Activated T-helper 2 cell treated with anti-CD3 and anti-CD28 coated beads, Interferon-gamma antibody, Interleukin-2, Interleukin-4, amounts not matched to agents 10 μg/mL and 5 μg/mL and 100 μg/mL, durations not matched to agents 14 hours and 24 hours and 36 hours (primary cell): ENCODE measurements around the gene EFEMP1. TPM values are rescaled to one million over a fixed set of nuclear protein-coding genes. Genes with fewer than 3 reads are reported as not detected.

Source experiments
- DNase-seq: peaks from one replicate; pipeline ENCODE4 v3.0.0; 2021; ENCODE audit warnings: low spot score
- H3K27ac Mint-ChIP-seq: one replicate; pipeline ENCODE4 v1.8.0; 2021; ENCODE audit warnings: mixed read lengths
- H3K27me3 Mint-ChIP-seq: one replicate; pipeline ENCODE4 v1.8.0; 2021; ENCODE audit warnings: low read depth, mixed read lengths
- H3K36me3 Mint-ChIP-seq: one replicate; pipeline ENCODE4 v1.8.0; 2021; ENCODE audit warnings: low read depth, mixed read lengths
- H3K4me1 Mint-ChIP-seq: one replicate; pipeline ENCODE4 v1.8.0; 2021; ENCODE audit warnings: low read depth, mixed read lengths
- H3K4me3 Mint-ChIP-seq: one replicate; pipeline ENCODE4 v1.8.0; 2021; ENCODE audit warnings: low read depth, mild to moderate bottlenecking, moderate library complexity, mixed read lengths
- H3K9me3 Mint-ChIP-seq: one replicate; pipeline ENCODE4 v1.8.0; 2021; ENCODE audit warnings: mixed read lengths
- intact Hi-C: fragments of 100-400 bp; cut with micrococcal nuclease; formaldehyde crosslinking; loops from one replicate; pipeline ENCODE4 v1.15.1; 2023
- total RNA-seq: library from RNA; stranded (reverse); gene quantifications from 2 replicates; pipeline ENCODE4 v1.2.3, GENCODE V29; 2022

Gene EFEMP1
- total RNA-seq, 1 donor from 2014 or later: not detected

DNA sequence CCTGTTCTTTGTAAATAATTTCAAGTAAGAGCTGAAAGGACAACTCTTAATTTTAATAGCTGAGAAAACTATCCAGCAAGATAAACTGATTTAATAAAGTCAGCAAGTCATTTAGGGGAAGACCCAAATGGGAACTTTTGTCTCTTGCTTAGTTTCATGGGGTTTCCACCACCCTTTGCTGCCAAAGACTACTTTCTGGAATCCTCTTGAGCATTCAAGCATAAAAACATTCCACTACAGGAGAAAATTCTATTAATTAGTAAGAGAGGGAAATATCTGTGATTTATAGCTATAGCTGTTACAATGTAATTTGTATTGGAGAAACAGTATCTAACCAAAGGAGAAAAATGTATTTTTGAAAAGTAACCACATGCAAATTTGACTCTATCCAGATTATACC lies 20.6 kb downstream of the EFEMP1 start:
- intact Hi-C loops: no loop called here
- DNase-seq: no peak
- Mint-ChIP-seq H3K4me3 (no peak overlapping the region), H3K4me1 (no peaks in the 10 kb centered on the region), H3K36me3 (no peaks in the 10 kb centered on the region), H3K9me3 (no peaks in the 10 kb centered on the region), H3K27me3 (no peaks in the 10 kb centered on the region), H3K27ac (no peak overlapping the region)

DNA sequence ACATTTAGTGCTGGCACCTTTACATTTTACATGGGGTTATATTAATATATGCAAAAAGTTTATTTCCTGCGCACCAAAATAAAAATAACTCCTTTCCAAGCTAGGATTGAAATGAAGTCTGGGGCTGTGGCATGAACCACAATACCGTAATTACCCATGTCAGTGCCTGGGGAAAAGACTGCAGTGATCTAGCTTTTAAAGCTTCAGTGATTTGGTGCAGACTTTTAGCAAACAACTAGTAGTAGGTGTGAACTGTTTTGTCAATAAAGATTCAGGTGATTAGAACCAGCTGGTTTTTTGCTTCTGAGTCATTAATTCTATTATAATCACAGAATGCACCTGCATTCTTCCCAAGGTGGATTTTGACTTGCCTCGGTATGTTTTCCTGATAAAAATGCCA lies 21.2 kb downstream of the EFEMP1 start:
- Mint-ChIP-seq H3K27me3 (no peaks in the 10 kb centered on the region), H3K36me3 (no peaks in the 10 kb centered on the region), H3K4me3 (no peak overlapping the region), H3K4me1 (no peaks in the 10 kb centered on the region), H3K27ac (no peak overlapping the region), H3K9me3 (no peaks in the 10 kb centered on the region)
- DNase-seq: no peak
- intact Hi-C loops: no loop called here

DNA sequence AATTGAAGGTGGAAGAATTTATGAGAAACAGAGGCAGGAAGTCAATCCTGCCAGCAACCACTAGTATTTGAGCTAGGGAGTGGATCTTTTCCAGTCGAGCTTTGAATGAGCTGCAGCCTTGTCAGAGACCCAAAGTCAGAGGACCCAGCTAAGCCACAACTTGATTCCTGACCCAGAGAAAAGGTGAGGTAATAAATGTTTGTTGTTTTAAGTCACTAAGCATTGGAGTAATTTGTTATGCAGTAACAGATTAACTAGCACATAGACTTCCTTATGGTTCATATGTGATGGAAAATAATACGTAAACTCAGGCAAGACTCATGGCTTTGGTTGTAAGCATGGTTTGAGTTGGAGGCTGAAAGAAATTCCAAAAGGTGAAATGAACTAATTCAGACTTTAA lies 21.6 kb downstream of the EFEMP1 start:
- H3K9me3 Mint-ChIP-seq: no peaks in the 10 kb centered on the region
- no peak overlapping the region for H3K4me3 Mint-ChIP-seq
- DNase-seq: no peak
- H3K27me3 Mint-ChIP-seq: no peaks in the 10 kb centered on the region
- no peaks in the 10 kb centered on the region for H3K36me3 Mint-ChIP-seq
- no peak overlapping the region for H3K27ac Mint-ChIP-seq
- H3K4me1 Mint-ChIP-seq: no peaks in the 10 kb centered on the region
- intact Hi-C loops: no loop called here

DNA sequence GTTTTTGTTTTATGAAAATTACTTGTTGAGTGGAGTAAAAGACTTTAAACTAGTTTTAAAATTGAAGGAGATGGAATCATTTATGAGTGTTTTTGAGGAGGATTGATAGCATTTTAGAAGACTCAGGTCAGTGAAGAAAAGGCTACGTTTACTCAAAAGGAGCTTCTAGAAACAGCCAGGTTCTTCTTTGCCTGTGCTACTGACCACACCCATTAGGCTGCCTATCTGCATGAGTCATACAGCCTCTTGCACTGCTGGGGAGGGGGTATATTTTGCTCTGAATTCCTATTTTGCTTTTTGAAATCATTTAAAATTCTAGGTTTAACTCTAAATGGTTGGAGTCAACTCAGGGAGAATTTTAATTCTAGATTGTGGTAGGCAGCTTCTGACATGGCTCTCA lies 22.3 kb downstream of the EFEMP1 start:
- intact Hi-C loops: no loop called here
- no peaks in the 10 kb centered on the region for H3K9me3 Mint-ChIP-seq
- H3K4me3 Mint-ChIP-seq: no peak overlapping the region
- no peaks in the 10 kb centered on the region for H3K27me3 Mint-ChIP-seq
- H3K4me1 Mint-ChIP-seq: no peaks in the 10 kb centered on the region
- no peak overlapping the region for H3K27ac Mint-ChIP-seq
- H3K36me3 Mint-ChIP-seq: no peaks in the 10 kb centered on the region
- DNase-seq: no peak

DNA sequence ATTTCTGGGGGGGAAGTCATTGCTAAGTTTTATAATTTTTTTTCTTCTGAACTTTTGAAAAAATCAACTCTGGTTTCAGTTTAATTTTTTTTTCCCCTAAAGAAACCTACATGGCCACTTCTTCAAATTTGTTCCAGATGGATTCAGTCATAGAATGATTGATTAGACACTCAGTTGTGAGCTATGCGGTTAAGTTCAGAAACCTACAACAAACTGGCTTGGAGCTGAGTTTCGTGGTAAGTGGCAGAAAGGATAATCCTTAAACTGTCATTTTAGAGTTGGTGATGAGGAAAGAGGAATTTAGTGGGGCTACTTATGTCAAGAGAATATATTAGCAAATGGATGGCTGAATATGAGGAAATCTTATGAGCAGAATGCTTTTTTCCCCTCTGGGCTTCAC lies 23.7 kb downstream of the EFEMP1 start:
- no peaks in the 10 kb centered on the region for H3K36me3 Mint-ChIP-seq

DNA sequence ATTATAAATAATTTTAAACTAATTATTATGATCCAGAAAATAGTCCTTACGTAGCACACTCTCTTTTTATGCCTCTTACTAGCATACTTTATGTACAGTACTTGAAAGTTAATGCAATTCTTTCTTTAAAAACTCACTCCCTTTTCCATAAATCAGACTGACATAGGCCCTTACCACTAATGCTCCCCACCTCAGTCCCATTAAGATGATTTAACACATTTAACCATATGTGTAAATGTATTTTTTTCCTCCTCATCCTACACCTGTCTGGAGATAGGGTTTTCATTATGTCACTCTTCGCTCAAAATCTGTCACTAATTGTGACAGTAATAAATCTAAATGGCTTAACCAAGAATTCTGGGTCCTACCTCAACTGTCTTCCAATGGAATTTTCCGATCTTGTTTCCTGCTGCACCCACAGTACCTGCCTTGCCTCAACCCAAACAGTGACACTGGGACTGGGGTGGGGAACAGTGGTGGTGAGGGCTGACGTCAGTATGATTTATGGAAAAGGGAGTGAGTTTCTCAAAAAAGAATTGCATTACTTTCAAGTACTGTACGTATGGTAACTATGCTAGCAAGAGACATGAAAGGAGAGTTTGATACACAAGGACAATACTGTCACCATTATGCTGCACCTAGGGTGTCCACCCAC lies 25.1 kb downstream of the EFEMP1 start:
- H3K4me3 Mint-ChIP-seq: no peak overlapping the region
- no peaks in the 10 kb centered on the region for H3K36me3 Mint-ChIP-seq
- H3K27ac Mint-ChIP-seq: no peak overlapping the region
- no peaks in the 10 kb centered on the region for H3K27me3 Mint-ChIP-seq
- no peaks in the 10 kb centered on the region for H3K9me3 Mint-ChIP-seq
- intact Hi-C loops: no loop called here
- DNase-seq: no peak
- H3K4me1 Mint-ChIP-seq: no peaks in the 10 kb centered on the region

More for the DNA sequence above, 23.7 kb downstream of the EFEMP1 start:
- Mint-ChIP-seq H3K27me3 (no peaks in the 10 kb centered on the region), H3K27ac (no peak overlapping the region), H3K9me3 (no peaks in the 10 kb centered on the region), H3K4me1 (no peaks in the 10 kb centered on the region), H3K4me3 (no peak overlapping the region)
- DNase-seq: no peak
- intact Hi-C loops: no loop called here

DNA sequence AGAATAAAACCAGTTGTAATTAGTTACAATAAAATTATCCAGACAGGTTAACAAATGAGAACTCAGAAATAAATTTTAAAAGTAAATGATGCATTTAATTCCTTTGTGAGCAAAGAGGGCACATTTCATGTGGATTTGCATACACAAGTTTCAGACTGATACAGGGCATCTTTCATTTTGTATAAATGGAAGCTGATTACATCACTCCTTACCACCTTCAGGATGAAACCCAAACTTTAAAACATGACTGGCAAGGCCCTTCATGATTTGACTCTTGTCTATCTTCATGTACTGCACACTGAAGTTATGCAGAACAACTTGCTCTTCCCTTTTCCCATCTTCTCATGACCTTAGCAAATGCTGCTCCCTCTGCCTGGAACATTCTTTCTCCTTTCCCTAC lies 26.9 kb downstream of the EFEMP1 start:
- Mint-ChIP-seq H3K36me3 (no peaks in the 10 kb centered on the region), H3K4me1 (no peaks in the 10 kb centered on the region), H3K27ac (no peak overlapping the region), H3K9me3 (no peaks in the 10 kb centered on the region), H3K27me3 (no peaks in the 10 kb centered on the region), H3K4me3 (no peak overlapping the region)
- intact Hi-C loops: no loop called here
- no peak for DNase-seq

DNA sequence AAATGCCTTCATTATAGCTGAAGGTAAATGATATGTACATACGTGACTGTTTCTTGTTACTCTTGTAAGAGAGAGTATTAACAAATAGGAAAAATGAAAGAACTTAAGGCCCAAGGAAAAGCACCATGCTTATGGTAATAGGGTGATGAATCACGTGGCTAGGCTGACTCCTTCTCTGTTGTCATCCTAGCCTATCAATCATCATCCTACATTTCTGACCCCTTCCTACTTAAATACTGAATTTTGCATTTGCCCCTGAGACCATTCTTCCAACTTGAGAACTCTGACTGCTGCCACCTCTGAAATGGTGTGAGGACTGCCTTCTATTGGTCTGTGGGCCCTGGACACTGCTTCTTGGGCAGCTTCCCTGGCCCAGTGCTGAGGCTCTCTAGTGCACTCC lies 28.9 kb downstream of the EFEMP1 start:
- H3K36me3 Mint-ChIP-seq: no peaks in the 10 kb centered on the region
- H3K27me3 Mint-ChIP-seq: no peaks in the 10 kb centered on the region

DNA sequence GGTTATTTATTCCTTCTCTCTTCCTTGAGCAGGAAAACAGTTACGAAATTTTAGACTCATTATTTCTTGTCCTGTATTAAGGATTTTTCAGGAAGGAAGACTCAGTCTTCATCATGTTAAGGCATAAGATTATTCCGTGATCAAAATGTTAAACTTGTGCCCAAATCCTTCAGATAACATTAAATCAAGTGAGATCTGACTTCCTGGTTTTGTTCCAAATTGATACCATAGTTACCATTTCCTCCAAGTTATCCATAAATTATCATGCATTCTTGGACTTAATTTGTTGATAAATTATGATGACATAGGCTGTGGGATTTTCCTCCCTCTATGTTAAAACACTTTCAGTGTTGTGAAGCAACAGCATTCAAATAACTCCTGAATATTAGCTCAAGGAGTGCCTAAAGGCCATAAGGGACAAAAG lies 31.9 kb downstream of the EFEMP1 start:
- no peaks in the 10 kb centered on the region for H3K4me1 Mint-ChIP-seq
- H3K36me3 Mint-ChIP-seq: no peaks in the 10 kb centered on the region
- no peaks in the 10 kb centered on the region for H3K9me3 Mint-ChIP-seq
- DNase-seq: no peak
- H3K27ac Mint-ChIP-seq: no peak overlapping the region
- no peaks in the 10 kb centered on the region for H3K27me3 Mint-ChIP-seq
- H3K4me3 Mint-ChIP-seq: no peak overlapping the region
- intact Hi-C loops: no loop called here

More for the DNA sequence above, 28.9 kb downstream of the EFEMP1 start:
- DNase-seq: no peak
- Mint-ChIP-seq H3K9me3 (no peaks in the 10 kb centered on the region), H3K4me3 (no peak overlapping the region), H3K4me1 (no peaks in the 10 kb centered on the region), H3K27ac (no peak overlapping the region)
- intact Hi-C loops: no loop called here

DNA sequence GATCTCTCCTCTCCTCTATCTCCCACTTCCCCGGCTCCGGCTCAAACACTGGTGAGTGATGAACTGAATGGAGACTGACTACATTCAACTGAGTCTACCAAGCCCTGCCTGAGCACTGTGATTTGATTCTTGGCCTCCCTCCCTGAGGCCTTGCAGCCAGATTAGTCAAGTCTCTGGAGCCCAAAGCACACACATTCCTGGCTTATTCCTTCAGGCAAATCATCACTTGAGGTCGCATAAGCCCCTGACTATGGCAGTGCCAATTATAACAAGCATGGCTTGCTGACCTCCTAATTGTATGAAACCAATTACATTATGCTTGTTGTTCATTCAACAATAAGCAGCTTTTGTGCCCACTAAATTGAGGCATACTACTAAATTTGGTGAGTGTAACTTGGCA lies 34.6 kb downstream of the EFEMP1 start:
- Mint-ChIP-seq H3K4me1 (no peaks in the 10 kb centered on the region), H3K9me3 (no peaks in the 10 kb centered on the region), H3K27ac (no peak overlapping the region), H3K27me3 (no peaks in the 10 kb centered on the region), H3K4me3 (no peak overlapping the region), H3K36me3 (no peaks in the 10 kb centered on the region)
- no peak for DNase-seq
- intact Hi-C loops: no loop called here

DNA sequence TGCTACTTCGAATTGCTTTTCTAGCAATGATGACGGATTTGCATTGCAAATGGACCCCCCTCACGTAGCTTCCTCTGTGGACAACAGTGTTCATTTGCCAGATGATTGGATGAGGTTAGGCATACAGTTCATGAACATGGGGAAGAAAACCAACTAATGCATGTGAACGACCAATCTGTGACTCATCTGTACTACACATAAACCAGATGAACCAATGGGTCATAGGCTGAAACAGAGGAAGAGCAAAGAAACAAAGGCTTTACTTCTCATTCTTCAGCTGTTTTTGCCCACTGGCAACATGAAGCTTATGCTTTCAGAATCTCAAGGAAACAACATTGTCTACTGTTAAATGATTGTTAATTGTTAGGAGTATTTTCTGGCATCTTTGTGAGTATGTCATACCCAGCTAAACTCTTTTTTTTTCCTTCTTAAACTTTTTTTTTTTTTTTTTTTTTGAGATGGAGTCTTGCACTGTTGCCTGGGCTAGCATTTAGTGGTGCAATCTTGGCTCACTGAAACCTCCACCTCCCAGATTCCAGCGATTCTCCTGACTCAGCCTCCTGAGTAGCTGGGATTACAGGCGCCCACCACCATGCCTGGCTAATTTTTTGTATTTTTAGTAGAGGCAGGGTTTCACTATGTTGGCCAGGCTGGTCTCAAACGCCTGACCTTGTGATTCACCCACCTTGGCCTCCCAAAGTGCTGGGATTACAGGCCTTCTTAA lies 35.5 kb downstream of the EFEMP1 start:
- intact Hi-C loops: no loop called here
- Mint-ChIP-seq H3K27ac (no peak overlapping the region), H3K27me3 (no peaks in the 10 kb centered on the region), H3K36me3 (no peaks in the 10 kb centered on the region), H3K4me1 (no peaks in the 10 kb centered on the region), H3K4me3 (no peak overlapping the region), H3K9me3 (no peaks in the 10 kb centered on the region)
- DNase-seq: no peak

DNA sequence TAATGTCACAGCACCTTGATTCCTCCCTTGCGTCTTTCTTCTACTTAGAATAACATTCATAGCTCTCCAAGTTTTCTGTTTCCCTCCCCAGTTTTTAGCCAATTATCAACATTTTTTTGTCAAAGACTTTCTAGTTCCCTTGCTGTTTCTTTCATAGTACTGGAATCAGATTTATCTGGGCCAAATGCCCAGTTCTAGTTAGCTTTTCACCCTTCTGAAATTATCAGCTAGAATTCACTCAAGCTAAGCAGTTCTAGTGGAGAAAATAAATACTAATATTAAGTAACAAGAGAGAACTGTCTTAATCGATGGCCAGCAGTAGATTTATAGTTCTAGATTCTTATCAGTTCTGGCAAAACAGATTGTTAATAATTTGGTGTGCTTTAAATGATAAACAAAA lies 36.2 kb downstream of the EFEMP1 start:
- DNase-seq: no peak
- Mint-ChIP-seq H3K27me3 (no peaks in the 10 kb centered on the region), H3K4me3 (no peak overlapping the region), H3K27ac (no peak overlapping the region), H3K4me1 (no peaks in the 10 kb centered on the region), H3K9me3 (no peaks in the 10 kb centered on the region), H3K36me3 (no peaks in the 10 kb centered on the region)
- intact Hi-C loops: no loop called here

DNA sequence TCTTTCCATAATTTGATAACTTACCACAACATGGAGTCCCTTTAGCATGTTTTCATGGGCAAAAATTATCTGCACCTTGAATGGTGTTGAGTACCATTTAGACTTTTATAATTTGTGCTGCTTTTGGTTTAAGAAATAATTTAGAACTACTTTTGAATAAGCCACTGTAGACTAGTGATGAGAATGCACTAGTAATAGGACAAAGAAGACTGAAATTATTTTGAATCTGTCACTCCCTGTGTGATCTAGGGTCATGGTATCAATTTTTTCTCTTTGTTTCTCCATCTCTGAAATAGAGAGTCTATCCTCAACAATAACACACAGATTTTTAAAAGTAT lies 37.7 kb downstream of the EFEMP1 start:
- Mint-ChIP-seq H3K4me1 (no peaks in the 10 kb centered on the region), H3K4me3 (no peak overlapping the region), H3K9me3 (no peaks in the 10 kb centered on the region), H3K36me3 (no peaks in the 10 kb centered on the region), H3K27ac (no peak overlapping the region), H3K27me3 (no peaks in the 10 kb centered on the region)
- no peak for DNase-seq
- intact Hi-C loops: no loop called here
